NCI-H1436 (cell line): ENCODE measurements around the gene NCAM1.
"Not testable (repeated sequence)": the region's sequence is repeated elsewhere in the genome, so short reads cannot be mapped to it uniquely, and the experiment has no call there.

Source experiments
- DNase-seq: peaks from one replicate; lab custom pipeline; 2025; lab: John Stamatoyannopoulos, UW

NCAM1 gene

GRCh38 chr11:113022262-113022661 lies 61.0 kb downstream of the NCAM1 start:
- no peak for DNase-seq

GRCh38 chr11:113023228-113023627 lies 62.0 kb downstream of the NCAM1 start:
- DNase-seq: no peak

- no peak for DNase-seq
These were observed 62.8 kb downstream of the NCAM1 start for GRCh38 chr11:113023986-113024385.

- no peak for DNase-seq
These were observed 65.6 kb downstream of the NCAM1 start for GRCh38 chr11:113026778-113027177.

- DNase-seq: no peak
These were observed 73.4 kb downstream of the NCAM1 start for GRCh38 chr11:113034576-113034975.

- no peak for DNase-seq
These were observed 74.5 kb downstream of the NCAM1 start for GRCh38 chr11:113035708-113036107.

GRCh38 chr11:113043698-113044097 lies 82.5 kb downstream of the NCAM1 start:
- no peak for DNase-seq

GRCh38 chr11:113045146-113045545 lies 83.9 kb downstream of the NCAM1 start:
- DNase-seq: peak; percentile 42

- DNase-seq: no peak
These were observed 85.6 kb downstream of the NCAM1 start for GRCh38 chr11:113046866-113047265.

GRCh38 chr11:113048820-113049768 lies 87.9 kb downstream of the NCAM1 start:
- no peak for DNase-seq

- not testable (repeated sequence) for DNase-seq
These were observed 91.8 kb downstream of the NCAM1 start for GRCh38 chr11:113053042-113053441.

- no peak for DNase-seq
These were observed 95.8 kb downstream of the NCAM1 start for GRCh38 chr11:113057038-113057437.

- DNase-seq: no peak
These were observed 98.3 kb downstream of the NCAM1 start for GRCh38 chr11:113059548-113059947.

GRCh38 chr11:113065330-113065729 lies 104.1 kb downstream of the NCAM1 start:
- DNase-seq: no peak

- no peak for DNase-seq
These were observed 111.1 kb downstream of the NCAM1 start for GRCh38 chr11:113072237-113072858.

GRCh38 chr11:113073290-113073953 lies 112.2 kb downstream of the NCAM1 start:
- DNase-seq: no peak

GRCh38 chr11:113075586-113076095 lies 114.4 kb downstream of the NCAM1 start:
- DNase-seq: no peak

- no peak for DNase-seq
These were observed 116.2 kb downstream of the NCAM1 start for GRCh38 chr11:113077379-113077778.

GRCh38 chr11:113082341-113082955 lies 121.2 kb downstream of the NCAM1 start:
- DNase-seq: peak; percentile 71

- no peak for DNase-seq
These were observed 122.4 kb downstream of the NCAM1 start for GRCh38 chr11:113083571-113083970.

- no peak for DNase-seq
These were observed 123.1 kb downstream of the NCAM1 start for GRCh38 chr11:113084297-113084696.

- no peak for DNase-seq
These were observed 124.2 kb downstream of the NCAM1 start for GRCh38 chr11:113085446-113085845.
